CD4-positive, alpha-beta T cell treated with Interleukin-1 beta for 1 hour (primary cell): ENCODE data around the gene IGSF23.
"Not testable (repeated sequence)": the region's sequence is repeated elsewhere in the genome, so short reads cannot be mapped to it uniquely, and the experiment has no call there.

Experiments
- DNase-seq, 2 donors: peaks; one replicate each; pipeline ENCODE4 v3.0.0-alpha.2; 2020 to 2022

Gene IGSF23

DNA sequence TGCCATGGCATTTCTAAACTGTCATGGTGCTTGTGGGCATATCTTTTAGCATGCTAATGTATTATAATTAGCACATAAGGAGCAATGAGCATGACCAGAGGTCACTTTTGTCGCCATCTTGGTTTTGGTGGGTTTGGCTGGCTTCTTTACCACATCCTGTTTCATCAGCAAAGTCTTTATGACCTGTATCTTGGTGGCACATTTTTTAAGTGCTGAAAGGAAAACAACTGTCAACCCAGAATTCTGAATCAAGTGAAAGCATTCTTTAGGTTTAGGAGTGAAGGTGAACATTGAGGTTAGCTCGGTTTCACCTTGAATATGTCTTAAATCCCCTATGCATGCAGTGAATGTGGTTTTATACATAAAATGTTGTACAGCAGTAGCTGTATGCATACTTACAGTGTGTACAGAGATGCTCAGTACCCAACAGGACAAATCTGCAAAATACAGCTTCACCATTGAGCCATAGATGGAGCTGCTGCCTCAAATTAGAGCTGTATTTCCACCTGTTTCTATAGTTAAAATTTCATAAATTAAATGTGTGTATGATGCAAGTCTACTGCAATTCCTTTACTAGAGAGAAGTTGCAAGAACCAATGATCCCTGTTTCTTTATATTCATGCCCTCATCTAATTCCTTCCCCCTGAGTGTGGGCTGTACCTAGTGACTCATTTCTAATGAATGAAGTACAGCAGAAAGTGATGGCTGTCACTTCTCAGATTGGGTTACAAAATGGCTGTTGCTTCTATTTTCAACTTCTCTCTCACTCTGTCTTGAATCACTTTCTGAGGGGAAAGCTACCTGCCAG lies 25.2 kb upstream of the IGSF23 start:
- no peak for DNase-seq

DNA sequence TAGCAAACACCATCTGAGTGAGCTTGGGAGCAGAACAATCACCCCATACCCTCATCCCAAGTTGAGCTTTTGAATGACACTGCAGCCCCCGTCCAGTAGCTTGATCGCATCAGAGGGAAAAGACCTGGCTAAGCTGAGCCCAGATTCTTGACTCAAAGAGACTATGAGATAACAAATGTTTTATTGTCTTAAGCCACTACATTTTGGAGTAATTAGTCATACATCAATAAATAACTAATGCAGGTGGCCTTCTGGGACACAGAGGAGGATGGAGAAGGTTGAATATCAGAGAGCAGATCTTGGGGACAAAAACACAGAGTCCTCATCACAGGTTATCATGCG lies 24.6 kb upstream of the IGSF23 start:
- no peak for DNase-seq

DNA sequence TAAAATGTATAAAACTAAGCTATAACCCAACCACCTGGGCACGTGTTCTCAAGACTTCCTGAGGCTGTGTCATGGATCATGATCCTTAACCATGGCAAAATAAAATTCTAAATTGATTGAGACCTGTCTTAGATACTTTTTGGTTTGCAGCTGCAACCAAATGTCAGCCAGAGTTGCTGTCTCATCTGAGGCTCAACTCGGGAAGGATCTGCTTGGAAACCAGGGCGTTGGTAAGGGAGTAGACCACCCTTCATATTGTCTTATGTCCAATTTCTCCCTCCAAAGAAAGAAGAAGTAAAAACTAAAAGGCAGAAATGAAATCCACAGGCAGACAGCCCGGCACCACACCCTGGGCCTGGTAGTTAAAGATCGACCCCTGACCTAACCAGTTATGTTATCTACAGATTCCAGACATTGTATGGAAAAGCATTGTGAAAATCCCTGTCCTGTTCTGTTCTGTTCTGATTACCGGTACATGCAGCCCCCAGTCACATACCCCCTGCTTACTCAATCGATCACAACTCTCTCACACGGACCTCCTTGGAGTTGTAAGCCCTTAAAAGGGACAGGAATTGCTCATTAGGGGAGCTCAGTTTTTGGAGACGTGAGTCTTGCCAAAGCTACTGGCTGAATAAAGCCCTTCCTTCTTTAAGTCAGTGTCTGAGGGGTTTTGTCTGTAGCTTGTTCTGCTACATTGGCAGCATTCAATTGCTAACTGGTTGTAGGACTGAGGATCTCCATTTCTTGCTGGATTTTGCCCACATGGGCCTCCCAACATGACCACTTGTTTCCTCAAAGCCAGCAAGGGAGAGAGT lies 22.9 kb upstream of the IGSF23 start:
- DNase-seq, result no peak

DNA sequence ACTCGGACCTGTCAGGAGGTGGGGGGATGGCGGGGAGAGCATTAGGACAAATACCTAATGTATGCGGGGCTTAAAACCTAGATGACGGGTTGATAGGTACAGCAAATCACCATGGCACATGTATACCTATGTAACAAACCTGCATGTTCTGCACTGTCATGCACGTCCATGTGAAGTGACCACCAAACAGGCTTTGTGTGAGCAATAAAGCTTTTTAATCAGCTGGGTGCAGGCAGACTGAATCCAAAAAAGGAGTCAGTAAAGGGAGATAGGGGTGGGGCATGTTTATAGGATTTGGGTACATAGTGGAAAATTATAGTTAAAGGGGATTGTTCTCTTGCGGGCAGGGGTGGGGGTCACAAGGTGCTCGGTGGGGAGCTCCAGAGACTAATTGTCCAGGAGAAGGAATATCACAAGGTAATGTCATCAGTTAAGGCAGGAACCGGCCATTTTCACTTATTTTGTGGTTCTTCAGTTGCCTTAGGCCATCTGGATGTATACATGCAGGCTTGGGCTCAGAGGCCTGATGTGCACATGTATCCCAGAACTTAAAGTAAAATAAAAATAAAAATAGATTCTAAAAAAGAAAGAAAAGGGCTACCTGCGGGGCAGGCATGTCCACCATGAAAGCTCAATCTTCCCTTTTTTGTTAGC lies 21.9 kb upstream of the IGSF23 start:
- not testable (repeated sequence) for DNase-seq

DNA sequence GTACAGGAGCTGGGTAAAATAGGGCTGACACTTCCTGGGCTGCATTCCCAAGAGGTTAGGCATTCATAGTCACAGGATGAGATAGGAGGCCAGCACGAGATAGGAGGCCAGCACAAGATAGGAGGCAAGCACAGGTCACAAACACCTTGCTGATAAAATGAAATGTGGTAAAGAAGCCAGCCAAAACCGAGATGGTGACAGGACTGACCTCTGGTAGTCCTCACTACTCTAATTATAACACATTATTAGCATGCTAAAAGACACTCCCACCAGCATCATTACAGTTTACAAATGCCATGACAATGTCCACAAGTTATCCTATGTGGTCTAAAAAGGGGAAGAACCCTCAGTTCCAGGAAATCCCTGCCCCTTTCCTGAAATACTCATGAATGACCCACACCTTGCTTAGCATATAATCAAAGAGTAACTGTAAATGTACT lies 20.9 kb upstream of the IGSF23 start:
- no peak for DNase-seq

DNA sequence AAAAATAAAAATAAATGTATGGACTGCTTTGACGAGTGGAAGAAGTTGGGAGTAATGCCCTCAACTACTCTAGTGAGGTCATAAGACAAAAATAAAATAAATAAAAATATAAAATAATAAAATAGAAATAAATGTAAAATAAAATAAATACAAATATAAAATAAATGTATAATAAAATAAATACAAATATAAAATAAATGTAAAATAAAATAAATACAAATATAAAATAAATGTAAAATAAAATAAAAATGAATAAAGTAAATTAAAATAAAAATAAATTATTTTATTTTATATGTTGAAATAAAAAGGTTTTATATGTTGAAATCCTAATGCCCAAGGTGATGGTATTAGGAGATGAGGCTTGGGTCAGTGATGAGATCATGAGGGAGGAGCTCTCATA lies 20.1 kb upstream of the IGSF23 start:
- DNase-seq, result no peak

DNA sequence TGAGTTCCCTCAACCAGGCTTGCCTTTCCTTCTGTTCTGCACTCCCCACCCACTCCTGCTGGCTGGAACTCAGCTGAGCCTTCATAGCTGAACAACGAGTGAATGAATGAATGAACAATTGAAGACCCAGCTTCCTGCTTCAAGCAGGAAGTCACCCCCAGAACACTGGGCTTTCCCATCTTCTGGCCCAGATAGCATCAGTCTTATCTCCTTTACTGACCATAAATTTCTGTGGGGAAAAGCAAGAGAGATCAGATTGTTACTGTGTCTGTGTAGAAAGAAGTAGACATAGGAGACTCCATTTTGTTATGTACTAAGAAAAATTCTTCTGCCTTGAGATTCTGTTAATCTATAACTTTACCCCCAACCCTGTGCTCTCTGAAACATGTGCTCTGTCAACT lies 19.5 kb upstream of the IGSF23 start:
- not testable (repeated sequence) for DNase-seq

DNA sequence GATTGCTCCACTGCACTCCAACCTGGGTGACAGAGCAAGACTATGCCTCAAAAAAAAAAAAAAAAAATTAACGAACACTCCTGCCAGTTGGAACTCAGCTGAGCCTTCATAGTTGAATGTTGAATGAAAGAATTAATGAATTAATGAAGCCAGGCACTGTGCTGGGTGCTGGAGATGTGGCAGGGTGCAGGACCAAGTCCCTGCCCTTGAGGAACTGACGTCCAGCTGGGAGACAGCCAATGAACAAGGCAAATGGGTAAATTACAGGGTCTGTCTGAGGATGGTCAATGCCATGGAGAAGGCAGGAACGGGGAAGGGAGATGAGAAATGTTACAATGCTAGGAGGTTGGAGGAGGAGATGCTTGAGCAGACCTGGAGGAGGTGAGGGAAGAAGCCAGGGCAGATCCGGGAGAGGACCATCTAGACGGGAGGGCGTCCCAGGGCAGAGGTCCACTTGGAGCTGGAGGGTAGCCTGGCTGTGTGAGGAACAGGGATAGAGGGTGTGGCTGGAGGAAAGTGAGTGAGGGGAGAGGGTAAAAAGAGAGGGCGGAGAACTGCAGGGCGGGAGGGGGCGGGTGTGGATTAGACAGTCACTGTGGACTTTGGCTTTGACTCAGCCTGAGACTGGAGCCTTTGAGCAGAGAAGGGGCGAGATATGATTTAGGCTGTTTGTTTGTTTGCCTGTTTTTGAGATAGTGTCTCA lies 16.8 kb upstream of the IGSF23 start:
- no peak for DNase-seq

DNA sequence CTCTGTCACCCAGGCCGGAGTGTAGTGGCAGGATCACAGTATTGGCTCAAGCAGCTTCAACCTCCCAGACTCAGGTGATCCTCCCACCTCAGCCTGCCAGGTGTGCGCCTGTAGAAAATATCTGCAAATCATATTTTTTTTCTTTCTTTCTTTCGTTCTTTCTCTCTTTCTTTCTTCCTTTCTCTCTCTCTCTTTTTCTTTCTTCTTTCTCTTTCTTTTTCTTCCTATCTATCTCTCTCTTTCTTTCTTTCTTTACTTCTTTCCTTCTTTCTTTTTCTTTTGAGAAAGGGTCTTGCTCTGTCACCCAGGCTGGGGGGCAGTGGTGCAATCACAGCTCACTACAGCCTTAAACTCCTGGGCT lies 16.3 kb upstream of the IGSF23 start:
- no peak for DNase-seq

DNA sequence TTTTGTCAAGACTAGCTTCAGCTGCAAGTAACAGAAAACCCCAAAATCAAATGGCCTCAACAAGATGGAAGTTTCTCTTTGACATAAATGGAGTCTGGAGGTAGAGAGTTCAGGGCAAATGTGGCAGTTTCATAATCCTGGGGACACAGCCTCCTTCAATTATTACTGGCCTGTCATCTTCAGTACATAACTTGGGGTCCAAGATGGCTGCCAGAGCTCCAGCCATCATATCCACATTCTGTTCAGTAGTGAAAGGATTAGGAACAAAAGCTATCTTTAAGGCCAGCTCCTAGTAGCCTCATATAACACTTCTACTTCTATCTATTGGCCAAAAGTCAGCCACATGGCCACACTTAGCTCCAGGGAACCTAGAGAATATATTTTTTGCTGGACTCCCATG lies 15.0 kb upstream of the IGSF23 start:
- no peak for DNase-seq

DNA sequence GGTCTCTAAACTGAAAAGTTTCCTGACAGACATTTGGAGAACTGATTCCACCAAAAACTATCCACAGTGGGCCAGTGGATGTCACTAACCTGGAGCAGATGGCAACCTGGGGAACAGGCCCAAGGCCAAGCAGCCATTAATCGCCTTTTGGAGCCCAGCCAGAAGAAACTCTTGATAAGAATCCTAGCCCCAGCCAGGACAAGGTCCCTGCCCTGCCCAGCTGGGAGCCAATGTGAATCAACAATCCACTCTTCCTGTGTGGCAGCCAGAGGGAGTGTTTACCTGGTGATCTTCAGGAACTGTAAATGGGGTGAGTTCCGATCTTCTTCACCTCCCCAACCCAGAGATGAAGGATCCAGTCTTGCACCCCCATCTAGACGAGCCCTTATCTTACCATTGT lies 14.5 kb upstream of the IGSF23 start:
- DNase-seq, result no peak

DNA sequence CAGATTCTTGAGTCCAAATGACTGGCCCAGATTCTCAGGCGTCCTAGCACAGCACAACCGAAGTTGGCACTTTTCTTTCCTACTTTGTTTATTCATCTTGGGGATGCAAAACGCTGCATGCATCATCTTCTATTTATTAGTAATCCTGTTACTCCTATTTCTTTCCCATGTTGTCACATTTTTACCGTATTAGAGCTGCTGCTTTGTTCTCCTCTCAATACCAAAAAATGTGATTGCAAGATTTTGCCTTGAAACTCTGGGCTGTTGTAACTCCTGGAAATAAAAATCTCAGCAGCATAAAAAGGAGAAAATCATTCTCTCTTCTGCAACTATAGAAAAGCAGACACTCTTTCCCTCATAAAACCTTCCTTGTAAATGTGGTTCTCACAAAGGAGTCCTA lies 12.9 kb upstream of the IGSF23 start:
- no peak for DNase-seq

DNA sequence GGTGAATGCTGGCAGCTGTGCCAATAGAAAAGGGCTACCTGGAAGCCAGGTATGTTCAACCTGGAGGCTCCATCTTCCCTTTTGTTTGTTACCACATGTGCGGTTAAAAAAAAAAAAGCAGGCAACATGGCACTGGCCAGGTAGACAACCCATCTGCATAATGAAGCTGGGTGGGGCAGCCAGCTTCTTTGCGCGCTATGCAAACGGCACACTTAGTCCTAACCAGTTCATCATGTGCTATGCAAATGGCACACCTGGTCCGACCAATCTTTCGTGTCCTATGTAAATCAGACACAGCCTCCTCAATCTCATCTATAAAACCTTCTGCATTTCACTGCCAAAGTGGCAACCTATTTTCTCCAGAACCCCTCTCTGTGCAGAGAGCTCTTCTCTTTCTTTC lies 11.3 kb upstream of the IGSF23 start:
- no peak for DNase-seq

DNA sequence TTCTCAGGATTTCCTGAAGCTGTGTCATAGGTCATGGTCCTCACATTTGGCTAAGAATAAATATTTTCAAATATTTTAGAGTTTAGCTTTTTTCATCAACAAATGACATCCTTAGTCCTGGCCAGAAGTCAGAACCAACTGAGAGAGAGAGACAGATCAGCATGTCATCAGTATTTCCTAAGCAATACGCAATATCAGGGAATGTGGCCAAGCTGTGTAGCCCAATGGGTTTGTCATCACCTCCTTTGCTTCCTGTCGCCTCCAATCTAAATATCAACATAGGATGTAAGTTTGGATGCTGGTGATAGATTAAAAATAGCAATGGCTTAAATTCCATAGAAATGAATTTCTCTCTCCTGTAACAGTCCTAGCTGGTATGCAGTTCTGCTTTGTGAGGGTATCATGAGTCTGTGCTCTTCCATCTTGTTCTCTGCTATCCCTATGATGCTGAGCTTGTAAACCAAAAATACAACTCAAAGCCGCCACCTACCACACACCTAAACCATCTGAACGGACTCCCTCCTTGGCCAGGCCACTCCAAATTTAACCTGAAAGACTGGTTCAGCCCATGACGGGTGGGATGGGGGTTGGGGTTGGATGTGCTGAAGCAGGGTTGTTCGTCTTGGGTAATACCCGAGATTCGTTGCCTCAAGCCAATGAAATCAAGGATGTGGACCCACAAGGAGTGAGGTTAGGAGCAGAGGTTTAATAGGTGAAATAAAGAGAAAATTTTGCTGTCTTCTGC lies 10.0 kb upstream of the IGSF23 start:
- no peak for DNase-seq

DNA sequence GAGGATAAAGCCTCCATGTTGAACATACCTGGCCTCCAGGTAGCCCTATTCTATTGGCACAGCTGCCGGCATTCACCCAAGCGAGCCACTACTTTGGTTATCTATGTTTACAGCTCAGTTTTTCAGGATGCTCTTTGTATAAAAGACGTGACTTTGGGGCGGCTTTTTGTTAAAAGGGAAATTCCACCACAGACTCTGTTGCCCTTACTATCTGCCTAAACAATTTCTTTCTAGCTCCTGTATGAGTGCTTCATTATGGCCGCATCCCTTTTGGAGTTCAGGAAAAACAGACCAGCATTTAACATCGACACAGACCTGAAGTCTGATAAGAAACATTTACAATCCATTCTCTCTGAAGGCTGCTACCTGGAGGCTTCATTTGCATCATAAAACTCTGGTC lies 9.1 kb upstream of the IGSF23 start:
- no peak for DNase-seq

DNA sequence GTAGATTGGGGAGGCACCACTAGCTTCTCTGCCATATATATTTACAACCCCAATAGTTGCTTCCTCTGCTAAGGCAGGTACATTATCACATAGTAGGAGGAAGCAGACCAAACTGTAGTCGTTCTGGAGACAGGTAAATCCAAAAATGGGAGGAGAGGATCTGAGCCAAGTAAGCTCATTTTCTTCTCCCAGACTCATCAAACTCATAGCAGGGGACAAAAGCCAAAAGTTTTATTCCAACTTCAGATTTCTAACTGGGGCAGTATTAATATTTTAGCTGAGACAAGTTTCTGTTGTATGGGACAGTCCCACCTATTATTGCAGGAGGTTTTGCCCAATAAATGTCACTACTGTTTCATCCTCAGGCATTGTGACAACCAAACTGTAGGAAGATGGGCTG lies 7.8 kb upstream of the IGSF23 start:
- DNase-seq, result no peak

DNA sequence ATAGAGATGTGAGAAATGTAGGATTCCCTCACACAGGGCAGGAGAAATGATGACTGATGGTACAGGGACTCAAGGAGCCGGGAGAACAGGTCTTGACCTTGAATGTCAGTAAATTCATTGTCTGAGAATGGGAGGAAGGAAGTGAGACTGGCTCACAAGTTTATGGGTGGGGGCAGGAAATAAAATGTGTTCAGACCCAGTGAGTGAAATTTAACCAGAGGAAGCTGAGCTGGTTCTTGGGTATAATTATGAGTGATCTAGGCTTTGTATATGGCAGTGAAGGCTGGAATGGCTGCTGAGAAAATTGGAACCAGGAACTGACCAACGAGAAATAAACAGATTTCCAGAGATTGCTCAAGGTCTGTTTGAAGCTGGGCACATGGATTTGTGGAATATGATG lies 6.3 kb upstream of the IGSF23 start:
- no peak for DNase-seq

DNA sequence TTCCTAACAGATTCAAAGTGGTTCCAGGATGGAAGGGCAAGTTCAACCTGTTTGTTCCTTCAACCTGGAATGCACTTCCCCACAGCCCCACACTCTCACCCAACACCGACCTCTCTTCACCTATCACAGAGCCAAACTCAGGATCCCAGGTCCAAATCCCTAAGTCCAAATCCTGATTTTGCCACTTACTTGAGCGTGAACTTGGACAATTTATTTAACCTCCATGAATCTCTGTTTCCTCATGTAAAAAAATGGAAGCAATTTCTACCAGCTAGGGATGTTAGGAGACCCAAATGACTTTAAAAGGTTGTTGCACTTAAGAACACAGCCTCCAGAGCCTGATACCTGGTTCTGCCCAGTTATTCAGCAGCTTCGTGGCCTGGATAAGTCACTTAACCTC lies 5.4 kb upstream of the IGSF23 start:
- DNase-seq, result no peak

DNA sequence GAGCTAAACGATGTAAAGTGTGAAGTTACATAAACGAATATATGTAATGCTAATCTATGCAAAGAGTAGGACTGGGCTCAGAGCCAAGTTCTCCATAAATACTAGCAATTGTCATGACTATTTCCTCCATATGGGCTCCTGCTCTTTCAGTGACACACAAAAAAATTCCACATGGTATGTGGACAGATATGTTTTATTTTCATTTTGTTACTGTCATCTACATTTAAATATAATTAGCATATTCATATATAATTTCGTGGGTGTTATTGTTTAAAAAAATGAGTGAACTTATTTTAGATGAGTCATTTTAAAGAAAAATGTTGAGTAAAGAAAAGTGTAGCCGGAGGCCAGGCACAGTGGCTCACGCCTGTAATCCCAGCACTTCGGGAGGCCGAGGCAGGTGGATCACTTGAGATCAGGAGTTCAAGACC lies 5.0 kb upstream of the IGSF23 start:
- no peak for DNase-seq

DNA sequence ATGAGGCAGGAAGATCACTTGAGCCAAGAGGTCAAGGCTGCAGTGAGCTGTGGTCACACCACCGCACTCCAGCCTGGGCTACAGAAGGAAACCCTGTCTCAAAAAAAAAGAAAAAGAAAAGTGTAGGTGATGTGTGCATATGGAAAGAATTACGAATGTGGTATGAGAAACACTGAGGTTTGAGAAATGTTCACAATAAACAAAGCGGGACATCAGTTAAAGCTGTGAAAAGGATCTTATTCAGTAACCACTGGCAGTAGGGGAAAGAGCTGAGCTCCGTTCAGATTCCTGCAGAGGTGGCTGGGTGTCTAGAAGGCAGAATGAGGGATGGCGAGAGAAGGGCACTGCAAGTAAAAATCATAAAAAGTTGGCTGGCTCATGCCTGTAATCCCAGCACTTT lies 4.1 kb upstream of the IGSF23 start:
- DNase-seq, result no peak

DNA sequence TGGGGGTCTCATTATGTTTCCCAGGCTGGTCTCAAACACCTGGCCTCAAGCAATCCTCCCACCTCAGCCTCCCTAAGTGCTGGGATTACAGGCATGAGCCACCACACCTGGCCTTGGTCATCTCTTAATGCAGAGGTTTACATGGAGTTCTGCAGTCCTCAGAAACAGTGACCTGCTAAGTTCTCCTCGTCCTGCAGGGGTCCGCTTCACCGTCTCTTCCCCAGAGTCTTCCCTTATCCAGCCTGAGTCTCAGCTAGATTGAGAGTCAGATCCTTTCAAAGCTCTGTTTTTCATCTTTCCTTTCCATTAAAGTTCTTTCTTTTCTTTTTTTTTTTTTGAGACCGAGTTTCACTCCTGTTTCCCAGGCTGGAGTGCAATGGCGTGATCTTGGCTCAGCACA lies 2.9 kb upstream of the IGSF23 start:
- not testable (repeated sequence) for DNase-seq

DNA sequence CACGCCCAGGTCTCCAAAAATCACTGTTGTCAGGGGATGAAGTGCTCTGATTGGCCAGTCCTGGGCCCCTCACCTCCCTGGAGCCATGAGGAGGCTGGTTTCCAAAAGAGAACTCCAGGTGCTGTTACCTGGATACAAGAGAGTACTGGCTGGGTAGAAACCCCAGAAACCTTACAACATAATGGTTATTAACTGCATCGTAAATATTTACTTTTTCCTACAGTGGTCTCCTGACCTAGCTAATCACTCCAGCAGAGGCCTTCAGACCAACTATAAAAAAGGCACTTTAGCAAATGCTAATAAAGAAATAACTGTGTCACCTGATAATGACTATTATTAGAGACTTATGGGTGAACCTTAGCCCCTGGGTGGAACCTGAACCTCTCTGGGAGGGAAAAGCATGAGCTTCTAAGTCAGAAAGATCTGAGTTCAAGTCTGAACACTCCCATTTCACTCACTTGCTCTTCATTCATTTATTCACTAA lies 1.5 kb upstream of the IGSF23 start:
- DNase-seq, result no peak
